ENCODE data around the gene PHYKPL. TPM values are rescaled to one million over a fixed set of nuclear protein-coding genes. Genes with fewer than 3 reads are reported as not detected.

PHYKPL gene
- total and polyA plus RNA-seq, 2 of the 13 experiments (the other 11 are each of a cell fraction or from before 2014, with no cell fraction given) = 18.0 to 78.6 TPM

DNA sequence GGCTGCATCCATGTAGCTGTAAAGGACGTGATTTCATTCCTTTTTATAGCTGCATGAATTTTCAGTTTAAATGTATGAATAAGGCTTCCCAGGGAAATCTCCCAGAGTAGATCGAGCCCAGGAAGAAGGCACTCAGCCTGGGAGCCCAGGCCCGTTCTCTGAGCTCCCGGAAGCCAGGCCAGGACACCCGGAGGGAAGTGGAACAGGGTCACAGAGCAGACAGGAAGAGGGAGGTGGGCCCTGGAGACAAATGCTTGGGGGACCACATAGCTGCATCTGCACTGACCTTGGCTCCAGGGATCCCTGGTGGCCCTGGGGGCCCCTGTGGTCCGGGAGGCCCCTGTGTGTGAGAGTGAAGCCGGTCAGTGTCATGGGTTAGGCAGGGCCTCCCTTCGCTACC is 19.7 kb upstream of the PHYKPL start:
- Histone ChIP-seq H3K36me3 (replicated peaks in 1 of 2; ENCODE audit: control insufficient read depth in 1 of 2, insufficient read depth in 2 of 2, low read length in 2 of 2) (no peaks in the 10 kb centered on the region), H3K4me3 (replicated peaks in 1 of 3; ENCODE audit: insufficient read depth in 1 of 3, low read depth in 2 of 3, low read length in 3 of 3) (no peak overlapping the region), H3K9ac (ENCODE audit: insufficient read depth, low read depth, low read length) (no peak overlapping the region), H4K20me1 (ENCODE audit: insufficient read depth, low read length) (no peaks in the 10 kb centered on the region), H3K9me3 (ENCODE audit: low read length) (no peaks in the 10 kb centered on the region), H3K4me2 (ENCODE audit: low read depth, low read length) (no peak overlapping the region), H3K4me1 (ENCODE audit: insufficient read depth, low read length) (no peaks in the 10 kb centered on the region), H3K27ac (ENCODE audit: extremely low read length, insufficient read depth, low read length) (no peak overlapping the region), H3K27me3 (ENCODE audit: control insufficient read depth in 1 of 2, insufficient read depth in 2 of 2, low read length in 2 of 2) (peaks cover 2 to 29% of the 10 kb centered on the region in 2 experiments; a peak in 3 of 5 replicates), H3K79me2 (ENCODE audit: insufficient read depth, low read length) (no peaks in the 10 kb centered on the region), H2AFZ (ENCODE audit: low read length) (no peak overlapping the region)
- 40% methylated on average over 8 of the region's 8 CpGs for WGBS (ENCODE audit: low lambda C conversion rate)
- no peak for FAIRE-seq
- in situ Hi-C loops (cut with HindIII; ENCODE audit: extremely low pct_ligation_motif_present, low pct_unique_long_range_greater_than_20kb) (no loop called here), intact Hi-C loops (cut with micrococcal nuclease; ENCODE audit: unreplicated experiment) (no loop called here)
- no TSS peak for BruUV-seq (replicated peaks)
- ChIA-PET CTCF (ENCODE audit: low intra/inter-chr PET ratio, low total read pairs) (no interaction called here), POLR2A (no interaction called here)
- ATAC-seq = no peak
- DNase-seq (ENCODE audit: low spot score) = no peak
- TF ChIP-seq, protein P1, sequence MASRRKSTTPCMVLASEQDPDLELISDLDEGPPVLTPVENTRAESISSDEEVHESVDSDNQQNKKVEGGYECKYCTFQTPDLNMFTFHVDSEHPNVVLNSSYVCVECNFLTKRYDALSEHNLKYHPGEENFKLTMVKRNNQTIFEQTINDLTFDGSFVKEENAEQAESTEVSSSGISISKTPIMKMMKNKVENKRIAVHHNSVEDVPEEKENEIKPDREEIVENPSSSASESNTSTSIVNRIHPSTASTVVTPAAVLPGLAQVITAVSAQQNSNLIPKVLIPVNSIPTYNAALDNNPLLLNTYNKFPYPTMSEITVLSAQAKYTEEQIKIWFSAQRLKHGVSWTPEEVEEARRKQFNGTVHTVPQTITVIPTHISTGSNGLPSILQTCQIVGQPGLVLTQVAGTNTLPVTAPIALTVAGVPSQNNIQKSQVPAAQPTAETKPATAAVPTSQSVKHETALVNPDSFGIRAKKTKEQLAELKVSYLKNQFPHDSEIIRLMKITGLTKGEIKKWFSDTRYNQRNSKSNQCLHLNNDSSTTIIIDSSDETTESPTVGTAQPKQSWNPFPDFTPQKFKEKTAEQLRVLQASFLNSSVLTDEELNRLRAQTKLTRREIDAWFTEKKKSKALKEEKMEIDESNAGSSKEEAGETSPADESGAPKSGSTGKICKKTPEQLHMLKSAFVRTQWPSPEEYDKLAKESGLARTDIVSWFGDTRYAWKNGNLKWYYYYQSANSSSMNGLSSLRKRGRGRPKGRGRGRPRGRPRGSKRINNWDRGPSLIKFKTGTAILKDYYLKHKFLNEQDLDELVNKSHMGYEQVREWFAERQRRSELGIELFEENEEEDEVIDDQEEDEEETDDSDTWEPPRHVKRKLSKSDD (CRISPR knock-in tag; IDR thresholded peaks at IDR 0.05; ENCODE audit: low read depth) = no peak
- TF ChIP-seq, protein P2, sequence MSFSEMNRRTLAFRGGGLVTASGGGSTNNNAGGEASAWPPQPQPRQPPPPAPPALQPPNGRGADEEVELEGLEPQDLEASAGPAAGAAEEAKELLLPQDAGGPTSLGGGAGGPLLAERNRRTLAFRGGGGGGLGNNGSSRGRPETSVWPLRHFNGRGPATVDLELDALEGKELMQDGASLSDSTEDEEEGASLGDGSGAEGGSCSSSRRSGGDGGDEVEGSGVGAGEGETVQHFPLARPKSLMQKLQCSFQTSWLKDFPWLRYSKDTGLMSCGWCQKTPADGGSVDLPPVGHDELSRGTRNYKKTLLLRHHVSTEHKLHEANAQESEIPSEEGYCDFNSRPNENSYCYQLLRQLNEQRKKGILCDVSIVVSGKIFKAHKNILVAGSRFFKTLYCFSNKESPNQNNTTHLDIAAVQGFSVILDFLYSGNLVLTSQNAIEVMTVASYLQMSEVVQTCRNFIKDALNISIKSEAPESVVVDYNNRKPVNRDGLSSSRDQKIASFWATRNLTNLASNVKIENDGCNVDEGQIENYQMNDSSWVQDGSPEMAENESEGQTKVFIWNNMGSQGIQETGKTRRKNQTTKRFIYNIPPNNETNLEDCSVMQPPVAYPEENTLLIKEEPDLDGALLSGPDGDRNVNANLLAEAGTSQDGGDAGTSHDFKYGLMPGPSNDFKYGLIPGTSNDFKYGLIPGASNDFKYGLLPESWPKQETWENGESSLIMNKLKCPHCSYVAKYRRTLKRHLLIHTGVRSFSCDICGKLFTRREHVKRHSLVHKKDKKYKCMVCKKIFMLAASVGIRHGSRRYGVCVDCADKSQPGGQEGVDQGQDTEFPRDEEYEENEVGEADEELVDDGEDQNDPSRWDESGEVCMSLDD (CRISPR knock-in tag; IDR thresholded peaks at IDR 0.05; ENCODE audit: borderline replicate concordance) = no peak
- TF ChIP-seq TRIM24 (CRISPR knock-in tag; IDR thresholded peaks at IDR 0.05) = no peak
- TF ChIP-seq, protein P3, sequence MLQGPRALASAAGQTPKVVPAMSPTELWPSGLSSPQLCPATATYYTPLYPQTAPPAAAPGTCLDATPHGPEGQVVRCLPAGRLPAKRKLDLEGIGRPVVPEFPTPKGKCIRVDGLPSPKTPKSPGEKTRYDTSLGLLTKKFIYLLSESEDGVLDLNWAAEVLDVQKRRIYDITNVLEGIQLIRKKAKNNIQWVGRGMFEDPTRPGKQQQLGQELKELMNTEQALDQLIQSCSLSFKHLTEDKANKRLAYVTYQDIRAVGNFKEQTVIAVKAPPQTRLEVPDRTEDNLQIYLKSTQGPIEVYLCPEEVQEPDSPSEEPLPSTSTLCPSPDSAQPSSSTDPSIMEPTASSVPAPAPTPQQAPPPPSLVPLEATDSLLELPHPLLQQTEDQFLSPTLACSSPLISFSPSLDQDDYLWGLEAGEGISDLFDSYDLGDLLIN (CRISPR knock-in tag; IDR thresholded peaks at IDR 0.05; ENCODE audit: borderline replicate concordance) = no peak
- no peak for TF ChIP-seq ZNF343 (CRISPR knock-in tag; IDR thresholded peaks at IDR 0.05)
- TF ChIP-seq, protein P4, sequence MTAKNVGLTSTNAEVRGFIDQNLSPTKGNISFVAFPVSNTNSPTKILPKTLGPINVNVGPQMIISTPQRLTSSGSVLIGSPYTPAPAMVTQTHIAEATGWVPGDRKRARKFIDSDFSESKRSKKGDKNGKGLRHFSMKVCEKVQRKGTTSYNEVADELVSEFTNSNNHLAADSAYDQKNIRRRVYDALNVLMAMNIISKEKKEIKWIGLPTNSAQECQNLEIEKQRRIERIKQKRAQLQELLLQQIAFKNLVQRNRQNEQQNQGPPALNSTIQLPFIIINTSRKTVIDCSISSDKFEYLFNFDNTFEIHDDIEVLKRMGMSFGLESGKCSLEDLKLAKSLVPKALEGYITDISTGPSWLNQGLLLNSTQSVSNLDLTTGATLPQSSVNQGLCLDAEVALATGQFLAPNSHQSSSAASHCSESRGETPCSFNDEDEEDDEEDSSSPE (CRISPR knock-in tag; IDR thresholded peaks at IDR 0.05) = no peak
- no peak for TF ChIP-seq KLF13 (CRISPR knock-in tag; IDR thresholded peaks at IDR 0.05)
- TF ChIP-seq GATAD2A (CRISPR knock-in tag; IDR thresholded peaks at IDR 0.05) = no peak
- no peak for TF ChIP-seq ZNF251 (CRISPR knock-in tag; IDR thresholded peaks at IDR 0.05)
- TF ChIP-seq GLI4 (CRISPR knock-in tag; IDR thresholded peaks at IDR 0.05; ENCODE audit: borderline replicate concordance) = no peak
- no peak for TF ChIP-seq THYN1 (CRISPR knock-in tag; IDR thresholded peaks at IDR 0.05; ENCODE audit: borderline replicate concordance, low read depth)
- no peak for TF ChIP-seq JUN (CRISPR knock-in tag; IDR thresholded peaks at IDR 0.05)
- TF ChIP-seq MAZ (IDR thresholded peaks at IDR 0.05; ENCODE audit: borderline replicate concordance, low read depth, low read length) = no peak
- TF ChIP-seq MAZ (CRISPR knock-in tag; IDR thresholded peaks at IDR 0.05; ENCODE audit: low read depth) = no peak
- TF ChIP-seq, protein P5, sequence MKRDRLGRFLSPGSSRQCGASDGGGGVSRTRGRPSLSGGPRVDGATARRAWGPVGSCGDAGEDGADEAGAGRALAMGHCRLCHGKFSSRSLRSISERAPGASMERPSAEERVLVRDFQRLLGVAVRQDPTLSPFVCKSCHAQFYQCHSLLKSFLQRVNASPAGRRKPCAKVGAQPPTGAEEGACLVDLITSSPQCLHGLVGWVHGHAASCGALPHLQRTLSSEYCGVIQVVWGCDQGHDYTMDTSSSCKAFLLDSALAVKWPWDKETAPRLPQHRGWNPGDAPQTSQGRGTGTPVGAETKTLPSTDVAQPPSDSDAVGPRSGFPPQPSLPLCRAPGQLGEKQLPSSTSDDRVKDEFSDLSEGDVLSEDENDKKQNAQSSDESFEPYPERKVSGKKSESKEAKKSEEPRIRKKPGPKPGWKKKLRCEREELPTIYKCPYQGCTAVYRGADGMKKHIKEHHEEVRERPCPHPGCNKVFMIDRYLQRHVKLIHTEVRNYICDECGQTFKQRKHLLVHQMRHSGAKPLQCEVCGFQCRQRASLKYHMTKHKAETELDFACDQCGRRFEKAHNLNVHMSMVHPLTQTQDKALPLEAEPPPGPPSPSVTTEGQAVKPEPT (CRISPR knock-in tag; IDR thresholded peaks at IDR 0.05; ENCODE audit: low read depth) = no peak
- no peak for TF ChIP-seq POLR2G (IDR thresholded peaks at IDR 0.05; ENCODE audit: low read depth, low read length)
